ENCODE measurements around the gene SERTAD4. TPM values are rescaled to one million over a fixed set of nuclear protein-coding genes. Genes with fewer than 3 reads are reported as not detected.

The SERTAD4 gene
- total RNA-seq, 2 donors from 2014 or later = 4.2 to 4.6 TPM

DNA sequence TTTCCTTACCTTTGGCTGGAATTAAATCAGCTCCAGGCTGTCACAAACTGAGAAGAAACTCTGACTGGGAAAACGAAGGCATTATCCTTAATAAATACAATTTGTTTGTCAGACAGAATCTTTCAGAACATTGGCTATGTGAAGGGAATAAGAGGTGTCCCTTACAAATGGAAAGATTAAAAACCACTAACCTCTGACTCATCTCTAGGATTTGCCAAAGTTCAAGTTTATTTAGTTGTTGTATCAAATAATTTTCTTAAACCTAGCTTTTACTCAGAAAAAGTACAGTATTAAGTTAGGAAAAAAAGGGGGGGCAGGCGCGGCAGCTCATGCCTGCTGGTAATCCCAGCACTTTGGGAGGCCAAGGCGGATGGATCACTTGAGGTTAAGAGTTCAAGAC lies 15.7 kb downstream of the SERTAD4 start:
- H3K9me3 ChIP-seq = no peaks in the 10 kb centered on the region
- no peak overlapping the region for H3K27ac ChIP-seq
- no peaks in the 10 kb centered on the region for H3K27me3 ChIP-seq
- H3K36me3 ChIP-seq = no peaks in the 10 kb centered on the region
- TF ChIP-seq, protein P1, sequence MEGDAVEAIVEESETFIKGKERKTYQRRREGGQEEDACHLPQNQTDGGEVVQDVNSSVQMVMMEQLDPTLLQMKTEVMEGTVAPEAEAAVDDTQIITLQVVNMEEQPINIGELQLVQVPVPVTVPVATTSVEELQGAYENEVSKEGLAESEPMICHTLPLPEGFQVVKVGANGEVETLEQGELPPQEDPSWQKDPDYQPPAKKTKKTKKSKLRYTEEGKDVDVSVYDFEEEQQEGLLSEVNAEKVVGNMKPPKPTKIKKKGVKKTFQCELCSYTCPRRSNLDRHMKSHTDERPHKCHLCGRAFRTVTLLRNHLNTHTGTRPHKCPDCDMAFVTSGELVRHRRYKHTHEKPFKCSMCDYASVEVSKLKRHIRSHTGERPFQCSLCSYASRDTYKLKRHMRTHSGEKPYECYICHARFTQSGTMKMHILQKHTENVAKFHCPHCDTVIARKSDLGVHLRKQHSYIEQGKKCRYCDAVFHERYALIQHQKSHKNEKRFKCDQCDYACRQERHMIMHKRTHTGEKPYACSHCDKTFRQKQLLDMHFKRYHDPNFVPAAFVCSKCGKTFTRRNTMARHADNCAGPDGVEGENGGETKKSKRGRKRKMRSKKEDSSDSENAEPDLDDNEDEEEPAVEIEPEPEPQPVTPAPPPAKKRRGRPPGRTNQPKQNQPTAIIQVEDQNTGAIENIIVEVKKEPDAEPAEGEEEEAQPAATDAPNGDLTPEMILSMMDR (IDR thresholded peaks at IDR 0.05) = no peak
- no peak overlapping the region for H3K9ac ChIP-seq (ENCODE audit: low read depth in 2 of 2, low read length in 2 of 2)
- intact Hi-C loops (cut with DNase I) = no loop called here
- H3K4me3 ChIP-seq = no peak overlapping the region
- H3K4me1 ChIP-seq = no peaks in the 10 kb centered on the region
- DNase-seq = no peak

DNA sequence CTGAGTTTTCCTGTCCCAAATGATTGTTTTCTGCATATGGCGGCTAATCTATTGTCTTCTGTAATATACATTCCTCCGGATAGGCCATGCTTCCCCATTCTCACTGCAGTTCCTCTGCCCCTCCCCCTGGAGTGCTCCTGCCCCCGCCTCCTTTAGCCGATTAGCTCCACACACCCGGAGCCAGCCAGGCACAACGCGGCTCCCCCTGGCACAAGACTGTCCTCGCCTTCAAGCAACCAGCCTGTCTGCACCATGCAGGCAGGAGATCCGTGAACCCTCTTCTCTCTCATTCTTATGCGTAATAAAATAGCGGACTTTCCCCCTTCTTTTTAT lies 18.0 kb downstream of the SERTAD4 start:
- H3K4me3 ChIP-seq = no peak overlapping the region
- H3K9me3 ChIP-seq = no peaks in the 10 kb centered on the region
- DNase-seq = peak; percentile 59
- peak overlapping the region; percentile 0 for H3K27ac ChIP-seq
- H3K9ac ChIP-seq (ENCODE audit: low read depth in 2 of 2, low read length in 2 of 2) = no peak overlapping the region
- no peaks in the 10 kb centered on the region for H3K27me3 ChIP-seq
- TF ChIP-seq, protein P1 (IDR thresholded peaks at IDR 0.05) = no peak
- H3K4me1 ChIP-seq = no peaks in the 10 kb centered on the region
- no peaks in the 10 kb centered on the region for H3K36me3 ChIP-seq
- intact Hi-C loops (cut with DNase I) = no loop called here

DNA sequence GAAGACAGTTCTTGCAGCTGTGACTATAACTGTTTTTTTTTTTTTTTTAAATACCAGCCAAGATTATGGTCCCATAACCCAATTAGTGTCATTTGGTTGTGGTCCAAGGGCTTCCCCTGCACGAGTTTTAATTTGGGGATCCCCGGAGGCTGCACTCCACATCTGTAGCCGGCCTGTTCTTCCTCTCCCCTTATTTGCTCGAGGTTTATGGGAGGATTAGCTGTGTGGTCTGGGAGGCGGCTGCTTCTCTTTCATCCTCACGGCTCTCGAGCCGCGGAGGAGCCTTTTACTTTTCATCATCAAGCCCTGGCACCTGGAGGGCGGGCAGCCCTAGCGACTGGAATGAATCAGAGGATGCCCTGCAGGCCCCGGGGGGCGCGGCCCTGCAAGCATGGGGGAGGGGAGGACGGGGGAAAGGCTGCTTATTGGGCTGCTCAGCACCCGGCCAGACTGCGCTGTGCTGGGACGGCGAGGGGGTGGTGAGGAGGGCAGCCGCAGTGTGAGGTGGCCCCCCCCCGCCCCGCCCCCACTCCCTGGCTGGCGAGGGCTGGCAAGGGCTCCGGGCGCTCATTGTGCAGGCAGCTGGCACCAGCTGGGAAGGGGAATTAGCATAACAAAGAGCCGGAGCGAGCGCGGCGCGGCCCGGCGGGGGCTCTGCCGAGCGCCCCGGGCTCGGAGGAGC lies 18.5 kb downstream of the SERTAD4 start:
- H3K4me3 ChIP-seq = peak overlapping the region; percentile 32

DNA sequence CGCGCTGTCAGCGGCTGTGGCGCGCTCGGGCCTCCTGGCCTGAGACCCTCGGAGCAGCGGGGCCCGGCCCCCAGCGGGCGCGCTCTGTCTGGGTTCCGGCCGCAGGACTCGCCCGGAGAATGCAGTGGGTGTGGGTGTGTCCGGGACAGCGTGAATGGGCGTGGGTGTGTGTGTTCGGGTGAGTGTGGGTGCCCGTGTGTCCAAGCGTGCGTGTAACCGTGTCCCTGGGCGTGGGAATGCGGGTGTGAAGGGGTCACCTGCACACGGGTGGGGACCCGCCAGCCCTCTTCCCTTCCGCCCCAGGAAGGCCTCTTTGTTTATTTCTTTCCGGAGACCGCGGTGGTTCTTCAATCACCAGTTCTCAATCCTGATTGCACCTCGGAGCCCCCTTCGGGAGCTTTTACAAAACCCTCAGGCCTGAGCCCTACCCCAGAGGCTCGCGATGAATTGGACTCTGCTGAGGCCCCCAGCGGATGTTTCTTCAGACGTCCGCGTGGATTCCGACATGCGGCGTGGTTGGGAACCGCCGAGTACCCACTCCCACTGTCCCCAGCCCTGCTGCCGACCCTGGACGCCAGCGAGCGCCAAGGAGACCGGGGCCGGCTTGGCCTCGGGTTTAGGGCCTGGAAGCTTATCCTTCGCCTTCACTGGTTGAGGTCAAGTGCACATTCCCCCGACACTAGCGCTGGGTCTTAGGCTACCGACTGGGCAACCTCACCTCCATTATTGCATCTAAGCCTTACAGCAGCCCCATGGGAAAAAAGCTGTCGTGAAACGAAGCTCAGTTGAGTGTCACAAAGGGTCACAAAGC lies 19.3 kb downstream of the SERTAD4 start:
- H3K4me3 ChIP-seq = peak overlapping the region; percentile 32
- H3K9me3 ChIP-seq = no peaks in the 10 kb centered on the region
- intact Hi-C loops (cut with DNase I) = no loop called here
- TF ChIP-seq, protein P1 (IDR thresholded peaks at IDR 0.05) = no peak
- no peaks in the 10 kb centered on the region for H3K36me3 ChIP-seq
- H3K27me3 ChIP-seq = no peaks in the 10 kb centered on the region
- H3K4me1 ChIP-seq = no peaks in the 10 kb centered on the region
- DNase-seq = peak; percentile 53
- peak overlapping the region; percentile 32 to 67 for H3K9ac ChIP-seq (ENCODE audit: low read depth in 2 of 2, low read length in 2 of 2)
- peak overlapping the region; percentile 0 for H3K27ac ChIP-seq

More for the DNA sequence above, 18.5 kb downstream of the SERTAD4 start:
- DNase-seq = peak; percentile 59
- Histone ChIP-seq H3K9me3 (no peaks in the 10 kb centered on the region), H3K9ac (ENCODE audit: low read depth in 2 of 2, low read length in 2 of 2) (peak overlapping the region in 1 of 2 donors; percentile 32), H3K36me3 (no peaks in the 10 kb centered on the region), H3K4me1 (no peaks in the 10 kb centered on the region), H3K27ac (peak overlapping the region; percentile 0), H3K27me3 (no peaks in the 10 kb centered on the region)
- intact Hi-C loops (cut with DNase I) = no loop called here
- TF ChIP-seq, protein P1 (IDR thresholded peaks at IDR 0.05) = no peak

DNA sequence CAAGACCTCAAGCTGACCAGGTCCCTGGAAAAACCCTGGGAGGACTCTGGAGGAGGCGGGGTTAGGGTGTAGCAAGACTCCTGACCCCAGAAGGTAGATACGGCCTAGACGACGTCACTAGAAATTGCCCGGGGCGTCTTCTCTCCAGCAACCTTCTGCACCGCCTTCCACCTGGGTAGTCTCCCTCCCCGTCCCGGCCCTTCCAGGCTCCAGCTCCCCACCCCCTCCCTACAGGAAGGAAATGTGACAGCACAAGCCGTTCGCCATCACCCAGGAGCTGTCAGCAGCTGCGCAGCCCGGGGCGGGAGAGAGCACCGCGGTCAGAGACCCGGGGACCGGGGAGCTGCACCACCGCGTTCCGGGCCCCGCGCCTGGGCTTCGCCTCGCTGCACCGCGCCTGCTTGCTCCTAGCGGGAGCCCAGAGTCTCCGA lies 20.0 kb downstream of the SERTAD4 start:
- H3K9ac ChIP-seq (ENCODE audit: low read depth in 2 of 2, low read length in 2 of 2) = peak overlapping the region in 1 of 2 donors; percentile 67

More for the DNA sequence above, 20.0 kb downstream of the SERTAD4 start:
- Histone ChIP-seq H3K4me1 (no peaks in the 10 kb centered on the region), H3K27me3 (no peaks in the 10 kb centered on the region), H3K36me3 (no peaks in the 10 kb centered on the region), H3K4me3 (peak overlapping the region; percentile 26), H3K27ac (no peak overlapping the region), H3K9me3 (no peaks in the 10 kb centered on the region)
- TF ChIP-seq, protein P1 (IDR thresholded peaks at IDR 0.05) = no peak
- DNase-seq = peak; percentile 84
- intact Hi-C loops (cut with DNase I) = no loop called here
